ENCODE data around the gene CCZ1B.
"Not testable (repeated sequence)": the region's sequence is repeated elsewhere in the genome, so short reads cannot be mapped to it uniquely, and the experiment has no call there.

GRCh38 chr7:6813011-6813410 lies 13.1 kb downstream of the CCZ1B start:
- not testable (repeated sequence) for TF ChIP-seq POLR2A (IDR thresholded peaks at IDR 0.05; ENCODE audit: control extremely low read depth in 1 of 2, low read depth in 2 of 2, low read length in 2 of 2); SIN3A (conservative IDR thresholded peaks at IDR 0.05 in 1 of 2, IDR thresholded peaks at IDR 0.05 in 1 of 2; ENCODE audit: low read depth in 1 of 2, low read length in 2 of 2); CTCF (IDR thresholded peaks at IDR 0.05; ENCODE audit: control extremely low read depth in 1 of 3, insufficient read depth in 1 of 3, low read depth in 1 of 3, low read length in 3 of 3); EGR1 (IDR thresholded peaks at IDR 0.05; ENCODE audit: borderline replicate concordance, low read depth, low read length)

Data from H1 (cell line).